Upper lobe of left lung (tissue), 6 donors: ENCODE measurements around the gene FRMD5. TPM values are rescaled to one million over a fixed set of nuclear protein-coding genes. Genes with fewer than 3 reads are reported as not detected.

Experiments
- ATAC-seq, 2 donors: fragments of 200-7000 bp; cut with Tn5 transposase; one replicate each; pipeline ENCODE4 v1.9.1; 2022; ENCODE audit warnings: mild to moderate bottlenecking in 2 of 2, moderate library complexity in 2 of 2; ENCODE audit not compliant: low FRiP score in 2 of 2
- DNase-seq, 2 donors: peaks; one replicate each; pipeline ENCODE4 v3.0.0-alpha.2; 2019 to 2020
- H3K27ac ChIP-seq, 4 donors: fragments of 200-600 bp; sonication (generic); one replicate each; pipeline ENCODE4 v1.5.1; 2016 to 2019
- H3K27me3 ChIP-seq, 4 donors: fragments of 200-600 bp; sonication (generic); one replicate each; pipeline ENCODE4 v1.5.1; 2017 to 2019
- H3K36me3 ChIP-seq, 4 donors: fragments of 200-600 bp; sonication (generic); one replicate each; pipeline ENCODE4 v1.5.1; 2016 to 2019
- H3K4me1 ChIP-seq, 4 donors: fragments of 200-600 bp; sonication (generic); one replicate each; pipeline ENCODE4 v1.5.1; 2018 to 2019
- H3K4me3 ChIP-seq, 4 donors: fragments of 200-600 bp; sonication (generic); one replicate each; pipeline ENCODE4 v1.5.1; 2017 to 2019; ENCODE audit warnings: mild to moderate bottlenecking in 2 of 4, moderate library complexity in 1 of 4
- H3K9me3 ChIP-seq, 4 donors: fragments of 200-600 bp; sonication (generic); one replicate each; pipeline ENCODE4 v1.5.1; 2018 to 2019
- CTCF ChIP-seq, 6 experiments: fragments of 450-650 bp in 4 of 6; fragments of 200-600 bp in 2 of 6; sonication (generic) in 2 of 6; IDR thresholded peaks; one replicate each; pipeline ENCODE4 v1.5.1; 2016 to 2019; ENCODE audit warnings: antibody characterized with exemption in 6 of 6
- EP300 ChIP-seq, 4 donors: sonication (generic); formaldehyde crosslinking; IDR thresholded peaks; one replicate each; pipeline ENCODE4 v1.5.1; 2017; ENCODE audit warnings: antibody characterized with exemption in 4 of 4, control low read depth in 2 of 4
- POLR2A ChIP-seq, 4 donors: fragments of 450-650 bp; IDR thresholded peaks; one replicate each; pipeline ENCODE4 v1.5.1; 2016 to 2017; ENCODE audit warnings: antibody characterized with exemption in 4 of 4, mild to moderate bottlenecking in 2 of 4
- POLR2AphosphoS5 ChIP-seq, 2 donors: sonication (generic); formaldehyde crosslinking; IDR thresholded peaks; one replicate each; pipeline ENCODE4 v1.5.1; 2017; ENCODE audit warnings: antibody characterized with exemption in 2 of 2
- WGBS, 2 donors: methylation state at CpG; one replicate each; pipeline ENCODE4 v1.1.5; 2017 to 2018; 5-methylcytosine and 5-hydroxymethylcytosine counted together
- total RNA-seq, 6 donors: library from RNA; depleted of rRNA in 4 of 6; stranded (reverse); fragments of >200 nt in 4 of 6; gene quantifications; one replicate each; pipeline versions ENCODE4 v1.1.0 to v1.2.1, GENCODE V29; 2016 to 2021
- donor health status: DM: no; HTN: no; CAD: no; lungs with moderate emphysema.
- donor health status: DM: no; HTN: yes; CAD: no; lungs with severe emphysema.

The FRMD5 gene
- total RNA-seq, 6 donors from 2014 or later, result 0.15 to 1.3 (median 0.99) TPM; not detected in 2

GRCh38 chr15:44222478-44222877 lies 27.4 kb upstream of the FRMD5 start:
- Histone ChIP-seq H3K4me1 (no peaks in the 10 kb centered on the region), H3K36me3 (no peaks in the 10 kb centered on the region), H3K27me3 (no peaks in the 10 kb centered on the region), H3K9me3 (peaks cover 0 to 5% (median 2%) of the 10 kb centered on the region in 4 donors), H3K4me3 (no peak overlapping the region), H3K27ac (no peak overlapping the region)
- 6 to 7% methylated on average over 1 of the region's 1 CpG for WGBS, 2 donors
- no peak for ATAC-seq
- TF ChIP-seq POLR2AphosphoS5 (IDR thresholded peaks at IDR 0.05) (no peak), CTCF (IDR thresholded peaks at IDR 0.05) (no peak), EP300 (IDR thresholded peaks at IDR 0.05) (no peak), POLR2A (IDR thresholded peaks at IDR 0.05) (no peak)
- DNase-seq, result no peak

GRCh38 chr15:44219073-44219472 lies 24.0 kb upstream of the FRMD5 start:
- Histone ChIP-seq H3K27ac (no peak overlapping the region), H3K9me3 (no peaks in the 10 kb centered on the region), H3K4me3 (no peak overlapping the region), H3K27me3 (no peaks in the 10 kb centered on the region), H3K4me1 (no peaks in the 10 kb centered on the region), H3K36me3 (no peaks in the 10 kb centered on the region)
- TF ChIP-seq EP300 (IDR thresholded peaks at IDR 0.05), result no peak
- TF ChIP-seq POLR2AphosphoS5 (IDR thresholded peaks at IDR 0.05), result no peak
- TF ChIP-seq CTCF (IDR thresholded peaks at IDR 0.05), result no peak
- TF ChIP-seq POLR2A (IDR thresholded peaks at IDR 0.05), result no peak
- ATAC-seq (no peak), DNase-seq (no peak)
- WGBS, 2 donors, result 71 to 78% methylated on average over 3 of the region's 3 CpGs

GRCh38 chr15:44216958-44217357 lies 21.9 kb upstream of the FRMD5 start:
- Histone ChIP-seq H3K27ac (no peak overlapping the region), H3K9me3 (no peaks in the 10 kb centered on the region), H3K4me3 (no peak overlapping the region), H3K36me3 (no peaks in the 10 kb centered on the region), H3K27me3 (no peaks in the 10 kb centered on the region), H3K4me1 (no peaks in the 10 kb centered on the region)
- 85 to 100% methylated on average over 1 of the region's 1 CpG for WGBS, 2 donors
- TF ChIP-seq POLR2A (IDR thresholded peaks at IDR 0.05) (no peak), POLR2AphosphoS5 (IDR thresholded peaks at IDR 0.05) (no peak), CTCF (IDR thresholded peaks at IDR 0.05) (no peak), EP300 (IDR thresholded peaks at IDR 0.05) (no peak)
- no peak for ATAC-seq
- DNase-seq, result no peak

GRCh38 chr15:44215594-44215993 lies 20.5 kb upstream of the FRMD5 start:
- WGBS, 2 donors, result 51 to 74% methylated on average over 3 of the region's 3 CpGs

More at GRCh38 chr15:44215594-44215993, 20.5 kb upstream of the FRMD5 start:
- Histone ChIP-seq H3K27me3 (no peaks in the 10 kb centered on the region), H3K4me3 (no peak overlapping the region), H3K27ac (no peak overlapping the region), H3K36me3 (no peaks in the 10 kb centered on the region), H3K4me1 (no peaks in the 10 kb centered on the region), H3K9me3 (no peaks in the 10 kb centered on the region)
- peak in 1 of 2 donors; percentile 48 for ATAC-seq
- no peak for TF ChIP-seq EP300 (IDR thresholded peaks at IDR 0.05)
- TF ChIP-seq POLR2A (IDR thresholded peaks at IDR 0.05), result no peak
- TF ChIP-seq POLR2AphosphoS5 (IDR thresholded peaks at IDR 0.05), result no peak
- no peak for TF ChIP-seq CTCF (IDR thresholded peaks at IDR 0.05)
- DNase-seq, result no peak
